ENCODE data around the gene UNC13D. TPM values are rescaled to one million over a fixed set of nuclear protein-coding genes. Genes with fewer than 3 reads are reported as not detected.
"Not testable (repeated sequence)": the region's sequence is repeated elsewhere in the genome, so short reads cannot be mapped to it uniquely, and the experiment has no call there.

UNC13D gene
- total RNA-seq, 2 donors from 2014 or later: 6.3 to 6.4 TPM

- Mint-ChIP-seq H3K4me3 (no peak overlapping the region), H3K27ac (no peak overlapping the region), H3K9me3 (no peaks in the 10 kb centered on the region), H3K4me1 (peaks cover 8% of the 10 kb centered on the region), H3K27me3 (ENCODE audit: insufficient read depth) (peaks cover 4% of the 10 kb centered on the region), H3K36me3 (ENCODE audit: low read depth) (peaks cover 19% of the 10 kb centered on the region)
- no peaks in the 10 kb centered on the region for H3K27me3 ChIP-seq (ENCODE audit: control insufficient read depth, insufficient read depth, low read length, poor library complexity, severe bottlenecking)
- WGBS, 2 experiments (ENCODE audit: insufficient coverage in 1 of 2, insufficient read length in 1 of 2): 92 to 94% methylated on average over 5 to 6 of the region's 6 CpGs
- no peak overlapping the region for H3K9ac ChIP-seq (ENCODE audit: extremely low read depth, low read length, poor library complexity, severe bottlenecking)
- no peak overlapping the region for H3K4me3 ChIP-seq (ENCODE audit: low read length)
- no peaks in the 10 kb centered on the region for H3K4me1 ChIP-seq (ENCODE audit: control insufficient read depth, insufficient read depth, low read length)
- no peak overlapping the region for H3K27ac ChIP-seq (ENCODE audit: low read depth, low read length)
- H3K9me3 ChIP-seq (ENCODE audit: control insufficient read depth, low read length): no peaks in the 10 kb centered on the region
- DNase-seq: no peak
- H3K36me3 ChIP-seq (ENCODE audit: control insufficient read depth, insufficient read depth, low read length): peaks cover 18% of the 10 kb centered on the region
- TF ChIP-seq, protein P1, sequence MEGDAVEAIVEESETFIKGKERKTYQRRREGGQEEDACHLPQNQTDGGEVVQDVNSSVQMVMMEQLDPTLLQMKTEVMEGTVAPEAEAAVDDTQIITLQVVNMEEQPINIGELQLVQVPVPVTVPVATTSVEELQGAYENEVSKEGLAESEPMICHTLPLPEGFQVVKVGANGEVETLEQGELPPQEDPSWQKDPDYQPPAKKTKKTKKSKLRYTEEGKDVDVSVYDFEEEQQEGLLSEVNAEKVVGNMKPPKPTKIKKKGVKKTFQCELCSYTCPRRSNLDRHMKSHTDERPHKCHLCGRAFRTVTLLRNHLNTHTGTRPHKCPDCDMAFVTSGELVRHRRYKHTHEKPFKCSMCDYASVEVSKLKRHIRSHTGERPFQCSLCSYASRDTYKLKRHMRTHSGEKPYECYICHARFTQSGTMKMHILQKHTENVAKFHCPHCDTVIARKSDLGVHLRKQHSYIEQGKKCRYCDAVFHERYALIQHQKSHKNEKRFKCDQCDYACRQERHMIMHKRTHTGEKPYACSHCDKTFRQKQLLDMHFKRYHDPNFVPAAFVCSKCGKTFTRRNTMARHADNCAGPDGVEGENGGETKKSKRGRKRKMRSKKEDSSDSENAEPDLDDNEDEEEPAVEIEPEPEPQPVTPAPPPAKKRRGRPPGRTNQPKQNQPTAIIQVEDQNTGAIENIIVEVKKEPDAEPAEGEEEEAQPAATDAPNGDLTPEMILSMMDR (conservative IDR thresholded peaks at IDR 0.05): no peak
Observed at GRCh38 chr17:75889454-75889853, 45.2 kb upstream of the UNC13D start.

GRCh38 chr17:75888484-75888883, 44.3 kb upstream of the UNC13D start:
- Mint-ChIP-seq H3K4me3 (no peak overlapping the region), H3K36me3 (ENCODE audit: low read depth) (peaks cover 19% of the 10 kb centered on the region), H3K4me1 (no peaks in the 10 kb centered on the region), H3K9me3 (no peaks in the 10 kb centered on the region), H3K27me3 (ENCODE audit: insufficient read depth) (peaks cover 4% of the 10 kb centered on the region), H3K27ac (no peak overlapping the region)
- WGBS, 2 experiments (ENCODE audit: insufficient coverage in 1 of 2, insufficient read length in 1 of 2): 78% methylated on average over 6 of the region's 6 CpGs; no CpG with 5 or more reads in 1 of the 2 experiments
- Histone ChIP-seq H3K4me1 (ENCODE audit: control insufficient read depth, insufficient read depth, low read length) (no peaks in the 10 kb centered on the region), H3K27me3 (ENCODE audit: control insufficient read depth, insufficient read depth, low read length, poor library complexity, severe bottlenecking) (no peaks in the 10 kb centered on the region), H3K9me3 (ENCODE audit: control insufficient read depth, low read length) (no peaks in the 10 kb centered on the region), H3K27ac (ENCODE audit: low read depth, low read length) (no peak overlapping the region), H3K4me3 (ENCODE audit: low read length) (no peak overlapping the region), H3K36me3 (ENCODE audit: control insufficient read depth, insufficient read depth, low read length) (peaks cover 18% of the 10 kb centered on the region), H3K9ac (ENCODE audit: extremely low read depth, low read length, poor library complexity, severe bottlenecking) (no peak overlapping the region)
- TF ChIP-seq, protein P1 (conservative IDR thresholded peaks at IDR 0.05): no peak
- peak; percentile 71 for DNase-seq

DNA sequence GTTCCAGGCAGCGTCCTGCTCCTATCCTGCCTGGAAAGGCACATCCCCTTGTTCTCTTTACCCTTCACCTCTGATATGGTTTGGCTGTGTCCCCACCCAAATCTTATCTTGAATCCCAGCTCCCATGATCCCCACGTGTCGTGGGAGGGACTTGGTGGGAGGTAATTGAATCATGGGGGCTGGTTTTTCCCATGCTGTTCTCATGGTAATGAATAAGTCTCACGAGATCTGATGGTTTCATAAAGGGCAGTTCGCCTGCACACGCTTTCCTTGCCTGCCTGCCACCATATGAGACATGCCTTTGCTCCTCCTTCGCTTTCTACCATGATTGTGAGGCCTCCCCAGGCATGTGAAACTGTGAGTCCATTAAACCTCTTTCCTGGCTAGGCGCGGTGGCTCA, 41.7 kb upstream of the UNC13D start:
- not testable (repeated sequence) for H3K4me3 ChIP-seq (ENCODE audit: low read length); H3K4me1 Mint-ChIP-seq; H3K4me3 Mint-ChIP-seq; H3K27me3 ChIP-seq (ENCODE audit: control insufficient read depth, insufficient read depth, low read length, poor library complexity, severe bottlenecking); H3K9me3 Mint-ChIP-seq; H3K9ac ChIP-seq (ENCODE audit: extremely low read depth, low read length, poor library complexity, severe bottlenecking); DNase-seq; H3K4me1 ChIP-seq (ENCODE audit: control insufficient read depth, insufficient read depth, low read length); H3K9me3 ChIP-seq (ENCODE audit: control insufficient read depth, low read length); H3K27ac ChIP-seq (ENCODE audit: low read depth, low read length)
- peaks cover 13% of the 10 kb centered on the region for H3K36me3 ChIP-seq (ENCODE audit: control insufficient read depth, insufficient read depth, low read length)
- Mint-ChIP-seq H3K27me3 (ENCODE audit: insufficient read depth) (peaks cover 15% of the 10 kb centered on the region), H3K27ac (peak overlapping the region; percentile 21), H3K36me3 (ENCODE audit: low read depth) (peaks cover 13% of the 10 kb centered on the region)
- WGBS, 2 experiments (ENCODE audit: insufficient coverage in 1 of 2, insufficient read length in 1 of 2): 85 to 91% methylated on average over 5 to 9 of the region's 9 CpGs

GRCh38 chr17:75885431-75885830, 41.2 kb upstream of the UNC13D start:
- H3K4me1 ChIP-seq (ENCODE audit: control insufficient read depth, insufficient read depth, low read length): no peaks in the 10 kb centered on the region
- Mint-ChIP-seq H3K4me3 (no peak overlapping the region), H3K9me3 (no peaks in the 10 kb centered on the region), H3K27me3 (ENCODE audit: insufficient read depth) (peaks cover 19% of the 10 kb centered on the region), H3K27ac (no peak overlapping the region), H3K36me3 (ENCODE audit: low read depth) (peaks cover 10% of the 10 kb centered on the region), H3K4me1 (no peaks in the 10 kb centered on the region)
- H3K4me3 ChIP-seq (ENCODE audit: low read length): no peak overlapping the region
- H3K36me3 ChIP-seq (ENCODE audit: control insufficient read depth, insufficient read depth, low read length): peaks cover 9% of the 10 kb centered on the region
- H3K9ac ChIP-seq (ENCODE audit: extremely low read depth, low read length, poor library complexity, severe bottlenecking): no peak overlapping the region
- no peak overlapping the region for H3K27ac ChIP-seq (ENCODE audit: low read depth, low read length)
- no peak for DNase-seq
- H3K27me3 ChIP-seq (ENCODE audit: control insufficient read depth, insufficient read depth, low read length, poor library complexity, severe bottlenecking): no peaks in the 10 kb centered on the region
- WGBS, 2 experiments (ENCODE audit: insufficient coverage in 1 of 2, insufficient read length in 1 of 2): 92 to 96% methylated on average over 8 of the region's 8 CpGs
- TF ChIP-seq, protein P1 (conservative IDR thresholded peaks at IDR 0.05): no peak
- no peaks in the 10 kb centered on the region for H3K9me3 ChIP-seq (ENCODE audit: control insufficient read depth, low read length)

Measured in endodermal cell (in vitro differentiated cells).